KOPT-K1 (cell line): ENCODE results near the gene STEAP1B.
"Not testable (repeated sequence)": the region's sequence is repeated elsewhere in the genome, so short reads cannot be mapped to it uniquely, and the experiment has no call there.

Experiments
- H3K27ac ChIP-seq: fragments of 200-600 bp; sonication (generic); 2 replicates; pipeline ENCODE4 v1.5.1; 2016; ENCODE audit warnings: antibody characterized with exemption, mild to moderate bottlenecking, low read depth, low read length; ENCODE audit not compliant: poor library complexity, severe bottlenecking
- H3K36me3 ChIP-seq: fragments of 200-600 bp; sonication (generic); 2 replicates; pipeline ENCODE4 v1.5.1; 2017; ENCODE audit warnings: antibody characterized with exemption, mild to moderate bottlenecking, low read length, moderate library complexity; ENCODE audit not compliant: insufficient read depth
- H3K9me3 ChIP-seq: fragments of 200-600 bp; sonication (generic); 2 replicates; pipeline ENCODE4 v1.5.1; 2017; ENCODE audit warnings: antibody characterized with exemption, low read length, mild to moderate bottlenecking; ENCODE audit not compliant: insufficient read depth, poor library complexity, severe bottlenecking

Gene STEAP1B

DNA sequence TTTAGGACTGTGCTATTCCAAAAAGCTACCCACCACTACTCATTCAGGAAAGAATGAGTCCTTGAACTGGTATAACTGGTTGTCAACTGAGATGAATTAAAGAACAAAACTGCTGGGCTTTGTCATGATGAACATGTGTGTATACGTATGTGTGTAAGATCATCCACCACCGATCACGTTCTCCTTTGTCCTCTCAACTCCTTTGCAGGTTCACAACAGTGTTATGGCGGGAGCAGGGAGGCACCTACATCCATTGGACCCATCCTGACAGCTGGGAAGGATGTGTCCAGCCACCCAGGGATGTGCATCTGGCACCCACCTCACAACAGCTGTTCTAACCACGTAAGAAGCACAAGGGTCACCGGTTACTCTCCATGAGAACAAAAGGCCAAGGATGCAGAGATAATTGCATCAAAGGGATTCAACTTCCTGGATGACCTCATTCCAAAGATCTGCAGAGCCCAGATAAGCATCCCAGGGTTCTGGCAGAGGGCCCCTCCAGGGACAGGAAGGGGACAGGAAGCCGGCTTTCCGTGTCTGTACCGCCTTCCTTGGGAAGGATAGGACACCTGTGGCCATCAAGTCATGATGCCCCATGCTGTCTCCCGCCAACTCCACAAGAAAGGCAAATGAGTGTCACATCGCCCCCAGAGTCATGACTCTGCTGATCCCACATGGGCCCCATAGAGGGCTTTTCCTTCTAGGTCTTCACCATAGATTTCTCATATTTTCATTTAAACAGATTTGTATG, 66.1 kb downstream of the STEAP1B start:
- Histone ChIP-seq H3K36me3 (no peaks in the 10 kb centered on the region), H3K27ac (no peak overlapping the region), H3K9me3 (peaks cover 6% of the 10 kb centered on the region)

DNA sequence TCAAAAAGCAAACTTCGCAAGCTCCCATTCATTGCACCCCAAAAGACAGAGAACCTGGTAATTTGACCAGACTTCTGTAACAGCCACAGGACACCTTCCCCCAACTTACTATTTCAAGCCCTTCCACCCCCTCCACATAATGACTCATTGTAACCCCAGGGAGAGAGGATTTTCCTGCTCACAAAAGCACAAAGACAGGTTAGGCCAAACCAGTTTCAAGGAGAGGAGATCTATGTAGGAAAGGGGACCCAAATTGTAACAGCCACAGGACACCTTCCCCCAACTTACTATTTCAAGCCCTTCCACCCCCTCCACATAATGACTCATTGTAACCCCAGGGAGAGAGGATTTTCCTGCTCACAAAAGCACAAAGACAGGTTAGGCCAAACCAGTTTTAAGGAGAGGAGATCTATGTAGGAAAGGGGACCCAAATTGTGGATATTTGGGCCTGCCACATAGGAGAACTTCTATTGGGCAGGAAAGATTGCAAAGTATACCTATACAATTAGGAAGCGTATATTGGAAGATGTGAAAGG, 66.8 kb downstream of the STEAP1B start:
- not testable (repeated sequence) for H3K9me3 ChIP-seq

DNA sequence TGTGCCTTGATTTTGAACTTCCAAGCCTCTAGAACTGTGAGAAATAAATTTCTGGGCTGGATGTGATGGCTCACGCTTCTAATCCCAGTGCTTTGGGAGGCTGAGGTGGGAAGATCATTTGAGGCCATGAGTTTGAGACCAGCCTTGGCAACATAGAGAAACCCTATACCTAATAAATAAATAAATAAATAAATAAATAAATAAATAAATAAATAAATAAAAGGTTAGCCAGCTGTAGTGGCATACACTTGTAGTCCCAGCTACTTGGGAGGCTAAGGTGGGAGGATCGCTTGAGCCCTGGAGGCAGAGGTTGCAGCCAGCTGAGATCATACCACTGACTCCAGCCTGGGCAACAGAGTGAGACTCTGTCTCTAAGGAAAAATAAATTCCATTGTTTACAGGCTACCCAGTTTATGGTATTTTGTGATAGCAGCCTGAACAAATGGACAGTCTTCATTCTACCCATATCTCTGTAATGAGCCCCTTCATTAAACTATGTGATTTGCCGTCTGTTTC, 67.7 kb downstream of the STEAP1B start:
- Histone ChIP-seq H3K9me3 (no peaks in the 10 kb centered on the region), H3K36me3 (no peaks in the 10 kb centered on the region), H3K27ac (no peak overlapping the region)

More for the DNA sequence above, 66.8 kb downstream of the STEAP1B start:
- H3K36me3 ChIP-seq, H3K27ac ChIP-seq: not testable (repeated sequence)

DNA sequence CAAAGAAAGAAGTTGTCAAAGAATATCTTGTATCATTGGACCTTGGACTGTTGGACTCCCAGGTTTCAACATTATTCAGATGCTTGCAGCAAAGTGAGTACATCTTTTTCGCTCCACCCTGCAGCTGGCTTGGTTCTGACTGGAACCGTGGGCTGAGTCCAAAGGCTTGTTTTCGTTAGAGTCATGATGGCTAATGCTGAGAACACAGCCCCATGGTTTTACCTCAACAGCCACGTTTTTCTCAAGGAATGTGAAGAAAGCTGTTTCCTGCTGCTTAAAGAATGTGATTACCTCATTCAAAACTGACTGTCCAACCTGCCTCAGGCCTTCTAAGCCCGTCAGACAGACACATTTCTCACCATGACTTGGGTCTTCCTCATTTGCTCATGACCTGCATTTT, 69.5 kb downstream of the STEAP1B start:
- Histone ChIP-seq H3K9me3 (no peaks in the 10 kb centered on the region), H3K36me3 (no peaks in the 10 kb centered on the region), H3K27ac (no peak overlapping the region)

DNA sequence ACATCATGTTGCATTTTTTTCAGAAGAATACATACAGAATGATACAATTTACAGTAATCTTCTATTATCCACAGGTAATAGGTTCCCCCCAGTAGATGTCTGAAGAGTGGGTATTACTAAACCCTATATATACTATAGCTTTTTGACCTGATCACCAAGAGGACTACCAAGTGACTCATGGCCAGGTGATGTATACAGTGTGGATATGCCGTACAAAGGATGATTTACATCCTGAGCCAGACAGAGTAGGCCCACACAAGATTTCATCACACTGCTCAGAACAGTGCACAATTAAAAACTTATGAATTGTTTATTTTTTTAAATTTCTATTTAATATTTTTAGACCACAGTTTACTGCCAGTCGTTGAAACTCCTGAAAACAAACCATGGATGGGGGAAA, 70.6 kb downstream of the STEAP1B start:
- no peaks in the 10 kb centered on the region for H3K36me3 ChIP-seq
- no peak overlapping the region for H3K27ac ChIP-seq
- H3K9me3 ChIP-seq, result no peaks in the 10 kb centered on the region

DNA sequence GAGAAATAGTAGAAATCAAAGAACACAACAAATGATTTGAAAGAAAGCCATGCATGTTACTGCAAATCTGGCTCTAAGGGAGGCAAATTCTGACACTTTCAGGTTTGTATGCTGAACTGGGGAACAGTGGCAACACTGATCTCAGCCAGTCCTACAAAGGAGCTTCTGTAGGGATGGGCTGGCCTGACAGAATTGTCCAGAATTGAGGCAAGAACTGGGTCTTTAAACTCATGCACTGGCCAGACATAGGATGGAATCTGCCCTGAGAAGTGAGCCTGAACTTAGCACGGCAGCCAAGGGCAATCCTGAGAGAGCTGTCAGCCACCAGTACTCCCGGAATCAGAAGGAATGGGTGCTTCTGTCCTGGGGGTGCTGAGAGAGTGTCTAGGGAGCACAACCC, 72.1 kb downstream of the STEAP1B start:
- Histone ChIP-seq H3K36me3 (no peaks in the 10 kb centered on the region), H3K9me3 (no peaks in the 10 kb centered on the region), H3K27ac (no peak overlapping the region)

DNA sequence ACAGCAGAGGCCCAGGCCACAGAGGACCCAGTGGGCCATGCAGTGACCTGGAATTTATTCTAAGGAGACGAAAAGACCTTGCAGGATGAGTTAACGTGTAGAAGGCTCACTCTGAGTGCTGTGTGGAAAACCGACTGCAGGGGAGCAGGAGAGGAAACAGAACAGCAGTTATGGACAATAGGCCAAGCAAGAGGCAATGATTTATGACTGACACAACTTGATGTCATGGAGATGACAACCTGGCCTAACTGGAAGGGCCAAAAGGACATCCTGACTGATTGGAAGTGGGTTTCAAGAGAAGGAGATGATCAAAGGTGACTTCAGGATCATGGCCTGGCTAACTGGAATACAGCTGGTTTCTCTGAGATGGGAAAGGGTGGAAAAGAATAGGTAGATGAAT, 72.9 kb downstream of the STEAP1B start:
- no peaks in the 10 kb centered on the region for H3K36me3 ChIP-seq
- H3K9me3 ChIP-seq, result no peaks in the 10 kb centered on the region
- no peak overlapping the region for H3K27ac ChIP-seq

DNA sequence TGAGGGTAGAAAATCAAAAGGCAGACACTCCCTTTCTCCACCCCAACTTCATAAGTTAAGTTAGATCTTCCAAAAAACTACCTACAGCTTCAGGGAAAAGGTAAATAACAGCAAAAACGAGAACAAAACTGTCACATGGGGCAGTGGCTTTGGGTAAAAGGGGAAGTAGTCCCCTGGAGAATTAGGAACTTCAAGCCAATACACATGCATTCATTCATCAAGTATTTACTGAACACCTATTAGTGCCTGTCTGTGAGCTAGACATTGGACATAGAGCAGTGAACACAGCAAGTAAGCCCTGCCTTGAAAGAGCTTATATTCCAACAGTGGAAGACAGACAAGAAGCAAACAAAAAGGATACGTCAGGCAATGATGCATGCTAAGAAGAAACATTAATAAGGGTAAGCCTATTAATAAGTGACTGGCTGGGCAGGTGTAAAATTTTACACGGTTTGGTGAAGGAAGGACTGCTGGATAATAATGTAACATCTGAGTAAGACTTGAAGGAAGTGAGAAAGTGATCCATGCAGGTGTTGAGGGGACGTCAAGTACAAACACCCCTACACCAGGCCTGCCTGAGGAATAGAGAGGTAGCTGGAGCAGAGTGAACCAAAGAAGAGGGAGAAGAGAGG, 73.4 kb downstream of the STEAP1B start:
- Histone ChIP-seq H3K36me3 (no peaks in the 10 kb centered on the region), H3K9me3 (no peaks in the 10 kb centered on the region), H3K27ac (no peak overlapping the region)

DNA sequence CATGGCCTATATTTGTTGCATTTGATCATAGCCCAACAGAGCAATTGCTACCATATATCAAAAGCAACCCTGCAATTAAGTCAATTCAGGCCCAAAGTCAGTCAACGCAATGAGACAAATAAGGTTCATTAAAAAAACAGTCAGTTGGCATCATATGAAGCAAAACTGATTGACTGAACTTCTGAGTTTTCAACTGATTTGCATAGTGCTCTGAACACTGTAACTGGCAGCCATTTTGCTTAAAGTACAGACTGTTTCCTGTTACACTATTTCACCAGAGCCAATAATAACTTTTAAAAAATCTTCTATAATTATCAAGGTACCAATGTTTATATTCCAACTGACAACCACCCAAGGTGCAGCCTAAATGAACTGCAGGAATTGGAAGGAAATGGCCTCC, 74.6 kb downstream of the STEAP1B start:
- Histone ChIP-seq H3K36me3 (no peaks in the 10 kb centered on the region), H3K9me3 (no peaks in the 10 kb centered on the region), H3K27ac (no peak overlapping the region)

DNA sequence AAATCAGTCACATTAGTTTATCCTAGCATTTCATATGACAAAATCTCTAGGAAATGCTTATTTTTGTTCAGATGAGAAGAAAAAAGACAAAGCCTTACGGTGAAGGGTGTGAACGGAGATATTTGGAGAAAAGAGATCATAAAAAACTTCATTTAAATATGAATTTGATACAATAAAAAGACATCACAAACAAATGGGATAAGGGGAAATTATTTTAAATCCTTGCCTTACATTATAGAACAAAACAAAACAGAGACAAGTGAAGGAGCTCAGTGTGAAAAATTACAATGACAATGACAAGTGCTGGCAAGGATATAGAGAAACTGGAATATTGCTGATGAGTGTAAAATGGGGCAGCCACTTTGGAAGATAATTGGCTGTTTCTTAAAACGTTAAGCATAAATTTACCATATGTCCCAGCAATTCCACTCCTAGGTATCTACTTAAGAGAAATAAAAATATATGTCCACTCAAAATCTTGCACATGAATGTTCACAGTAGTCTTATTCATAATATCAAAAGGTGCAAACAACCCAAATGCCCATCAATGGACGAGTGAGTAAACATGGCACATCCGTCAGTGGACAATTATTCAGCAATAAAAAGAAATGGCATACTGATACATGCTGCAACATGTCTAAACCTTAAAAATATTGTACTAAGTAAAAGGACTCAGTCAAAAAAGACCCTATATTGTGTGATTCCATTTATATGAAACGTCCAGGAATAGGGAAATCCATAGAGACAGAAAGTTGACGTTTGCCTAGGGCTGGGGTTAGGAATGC, 77.0 kb downstream of the STEAP1B start:
- Histone ChIP-seq H3K9me3 (no peaks in the 10 kb centered on the region), H3K36me3 (no peaks in the 10 kb centered on the region), H3K27ac (no peak overlapping the region)

DNA sequence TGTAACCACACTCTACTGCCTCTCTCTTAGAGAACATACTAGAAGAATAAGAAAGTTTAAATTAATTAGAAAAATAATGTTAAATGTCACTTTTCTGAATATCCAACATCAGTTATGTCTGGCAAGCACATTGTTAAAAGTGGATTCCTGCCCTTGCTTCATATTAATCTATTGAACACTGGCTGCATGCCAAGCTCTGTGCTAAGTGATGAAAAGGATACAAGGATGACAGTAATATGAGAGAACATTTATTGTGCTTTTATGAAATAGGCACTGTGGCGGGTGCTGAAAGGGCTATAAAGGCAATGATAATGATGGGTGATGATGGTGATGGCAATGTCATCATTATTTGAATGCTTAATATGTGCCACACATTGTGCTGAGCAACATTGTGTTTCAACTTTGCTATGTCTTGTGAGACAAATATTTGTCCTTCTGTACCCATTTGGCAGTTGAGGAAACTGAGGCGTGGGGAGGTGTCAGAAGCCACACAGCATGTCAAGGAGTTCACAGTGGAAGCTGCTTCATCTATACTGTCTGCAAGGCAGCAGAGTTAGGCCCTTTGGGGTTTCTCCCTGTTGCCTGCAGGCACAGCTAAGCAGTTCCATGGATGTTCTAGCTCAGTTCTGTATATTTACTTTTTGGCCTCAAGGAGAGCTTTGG, 78.9 kb downstream of the STEAP1B start:
- Histone ChIP-seq H3K27ac (no peak overlapping the region), H3K9me3 (no peaks in the 10 kb centered on the region), H3K36me3 (no peaks in the 10 kb centered on the region)

DNA sequence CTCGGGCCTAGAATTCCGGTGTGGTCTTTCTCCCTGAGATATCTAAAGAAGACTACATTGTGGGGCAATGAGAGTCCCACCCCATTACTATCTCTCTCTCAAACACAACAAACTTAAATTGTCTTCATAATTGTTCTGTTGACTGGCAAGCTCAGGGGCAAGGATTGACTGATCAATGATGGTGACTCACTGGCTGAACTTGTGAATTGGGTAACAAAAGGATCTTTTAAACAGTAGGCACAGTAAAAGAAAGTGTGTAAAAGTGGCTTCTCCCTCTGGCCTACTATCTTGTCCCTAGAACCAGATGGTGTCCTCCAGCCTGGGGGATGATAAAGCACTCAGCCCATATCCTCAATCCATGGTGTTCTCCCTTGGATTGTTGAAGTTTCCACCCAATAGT, 80.0 kb downstream of the STEAP1B start:
- no peaks in the 10 kb centered on the region for H3K9me3 ChIP-seq
- H3K36me3 ChIP-seq, result no peaks in the 10 kb centered on the region
- no peak overlapping the region for H3K27ac ChIP-seq

DNA sequence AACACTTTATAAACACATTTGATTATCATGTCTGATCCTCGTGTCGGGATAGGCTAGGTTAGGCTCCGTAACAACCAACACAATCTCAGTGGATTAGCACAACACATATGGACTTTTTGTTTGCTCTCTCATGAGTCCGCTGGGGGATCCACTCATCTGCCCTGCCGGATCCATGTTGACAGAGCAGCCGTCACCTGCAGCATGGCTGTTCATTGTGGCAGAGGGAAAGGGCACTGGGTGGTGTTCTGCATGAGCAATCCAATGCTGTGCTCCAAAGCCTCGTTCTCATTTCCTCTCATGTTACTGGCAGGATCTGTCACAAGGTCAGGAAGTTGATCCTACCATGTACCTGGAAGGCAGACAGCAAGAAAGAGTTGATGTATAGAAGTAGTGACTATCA, 80.5 kb downstream of the STEAP1B start:
- Histone ChIP-seq H3K9me3 (no peaks in the 10 kb centered on the region), H3K27ac (no peak overlapping the region), H3K36me3 (no peaks in the 10 kb centered on the region)

DNA sequence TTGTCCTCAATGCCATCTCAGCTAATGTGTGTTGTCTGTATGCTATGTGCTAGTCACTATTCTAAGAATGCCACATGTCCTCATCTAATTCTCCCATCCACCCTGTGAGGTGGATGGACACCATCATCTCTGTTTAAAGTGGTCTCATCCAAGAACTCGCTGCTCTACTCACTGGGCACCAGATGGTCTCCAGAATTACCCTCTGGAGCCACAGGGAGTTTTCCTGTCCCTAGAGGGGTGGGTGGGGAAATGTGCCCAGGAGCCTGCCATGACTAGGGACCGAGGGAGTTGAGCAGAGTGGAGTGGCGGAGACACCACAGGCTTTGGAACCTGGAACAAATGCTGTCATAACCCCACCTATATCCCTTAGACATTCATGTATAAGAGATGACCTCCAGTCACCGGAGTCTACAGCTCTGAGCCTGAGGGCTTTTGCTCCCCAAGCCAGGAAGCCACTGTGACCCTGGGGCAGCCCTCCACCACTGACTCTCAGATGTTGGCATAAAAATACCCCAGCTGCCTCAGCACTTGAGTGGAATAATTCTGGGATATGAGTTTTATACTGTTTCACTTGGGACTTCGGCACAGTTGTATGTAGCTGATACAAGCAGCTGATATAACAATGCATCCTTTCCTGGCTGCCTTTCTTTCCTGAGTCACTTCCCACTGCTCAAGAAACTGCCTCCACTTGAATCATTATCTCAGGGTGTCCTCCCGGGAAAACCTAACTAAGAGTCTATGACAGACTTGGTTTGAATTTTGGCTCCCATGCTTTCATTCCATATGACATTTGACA, 81.5 kb downstream of the STEAP1B start:
- Histone ChIP-seq H3K9me3 (no peaks in the 10 kb centered on the region), H3K27ac (no peak overlapping the region)

More for the DNA sequence above, 81.5 kb downstream of the STEAP1B start:
- no peaks in the 10 kb centered on the region for H3K36me3 ChIP-seq
